H1 (cell line): ENCODE data around the gene ZNF432. TPM values are rescaled to one million over a fixed set of nuclear protein-coding genes. Genes with fewer than 3 reads are reported as not detected.

Source experiments
- ASH2L ChIP-seq: fragments of 200-600, 300-600 bp; sonication (generic); IDR thresholded peaks from one replicate; pipeline ENCODE4 v1.7.1; 2017; ENCODE audit warnings: low read length
- BCL11A ChIP-seq, 2 experiments: IDR thresholded peaks; one replicate each; pipeline ENCODE4 v1.6.1; 2011; ENCODE audit warnings: low read depth in 2 of 2, low read length in 2 of 2, mild to moderate bottlenecking in 2 of 2
- CREB1 ChIP-seq: IDR thresholded peaks from 2 replicates; pipeline ENCODE4 v1.6.1; 2012; ENCODE audit warnings: inconsistent platforms
- EP300 ChIP-seq, 2 experiments: IDR thresholded peaks; 1 replicate in 1 of 2; 2 replicates in 1 of 2; pipeline ENCODE4 v1.6.1; 2011 to 2012; ENCODE audit warnings: low read depth in 2 of 2, low read length in 2 of 2, mild to moderate bottlenecking in 2 of 2, borderline replicate concordance in 1 of 2, inconsistent platforms in 1 of 2, moderate library complexity in 1 of 2
- FOSL1 ChIP-seq: IDR thresholded peaks from 2 replicates; pipeline ENCODE4 v1.6.1; 2011; ENCODE audit warnings: mild to moderate bottlenecking, low read depth, low read length, moderate library complexity; ENCODE audit not compliant: insufficient read depth
- POLR2A ChIP-seq, 2 experiments: IDR thresholded peaks; 1 replicate in 1 of 2; 2 replicates in 1 of 2; pipeline ENCODE4 v1.6.1; 2011; ENCODE audit warnings: low read depth in 2 of 2, low read length in 2 of 2, mild to moderate bottlenecking in 2 of 2; ENCODE audit errors: control extremely low read depth in 1 of 2
- SP2 ChIP-seq: IDR thresholded peaks from 2 replicates; pipeline ENCODE4 v1.6.1; 2012; ENCODE audit warnings: mild to moderate bottlenecking, low read length, inconsistent platforms
- SP4 ChIP-seq: IDR thresholded peaks from 2 replicates; pipeline ENCODE4 v1.6.1; 2012; ENCODE audit warnings: low read length, inconsistent platforms
- TCF12 ChIP-seq: IDR thresholded peaks from 2 replicates; pipeline ENCODE4 v1.6.1; 2011; ENCODE audit warnings: low read depth, mild to moderate bottlenecking, low read length
- polyA plus RNA-seq, 7 experiments: library from polyadenylated mRNA; depleted of rRNA in 3 of 7; stranded (reverse) in 5 of 7; unstranded in 2 of 7; fragments of >200 nt in 5 of 7; fragments of 200-250 nt in 2 of 7; gene quantifications; 1 replicate in 5 of 7; 2 replicates in 1 of 7; 4 replicates in 1 of 7; pipeline versions ENCODE4 v1.2.1 to v1.2.3, GENCODE V29; 2011 to 2013; ENCODE audit warnings: missing spikeins in 2 of 7, mixed read lengths in 2 of 7
- total RNA-seq: library from RNA; stranded (reverse); fragmentation: NEBNext Ultra II Directional; extraction: Animal tissue kit (Norgen Biotek cat#: 25700); gene quantifications from 2 replicates; pipeline ENCODE4 v1.2.1, GENCODE V29; 2021
- TF ChIP-seq, protein P1 (sequence below): fragments of 300-600 bp; sonication (generic); IDR thresholded peaks from 2 replicates; pipeline ENCODE4 v1.7.1; 2012; ENCODE audit warnings: low read length, moderate library complexity, mild to moderate bottlenecking, inconsistent platforms; ENCODE audit not compliant: insufficient replicate concordance
- TF ChIP-seq, protein P2 (sequence below): IDR thresholded peaks from 2 replicates; pipeline ENCODE4 v1.6.1; 2012; ENCODE audit warnings: inconsistent platforms
- TF ChIP-seq, protein P3 (sequence below): IDR thresholded peaks from 2 replicates; pipeline ENCODE4 v1.6.1; 2011; ENCODE audit warnings: low read length, improper control_type of control experiment

ZNF432 gene
- total and polyA plus RNA-seq, 2 of the 8 experiments (the other 6 are each of a cell fraction or from before 2014, with no cell fraction given) = 2.0 to 8.3 TPM

DNA sequence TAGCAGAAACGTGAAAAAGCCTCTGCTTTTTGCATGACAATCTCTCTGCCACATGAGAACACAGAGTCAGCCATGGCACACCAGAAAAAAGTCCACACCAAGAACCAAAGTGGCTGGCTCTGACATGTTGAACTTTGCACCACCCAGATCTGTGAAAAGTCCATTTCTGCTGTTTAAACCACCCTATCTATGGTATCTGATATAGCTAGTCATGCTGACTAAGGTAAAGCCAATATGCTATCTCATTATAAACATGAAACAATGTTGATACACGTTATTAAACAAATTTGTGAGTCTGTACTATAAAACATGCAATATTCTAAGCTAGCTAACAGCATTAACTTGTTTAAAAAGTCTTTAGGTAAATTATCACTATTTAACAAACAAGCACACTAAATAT is 21.0 kb upstream of the ZNF432 start (continued):
- TF ChIP-seq, protein P1, sequence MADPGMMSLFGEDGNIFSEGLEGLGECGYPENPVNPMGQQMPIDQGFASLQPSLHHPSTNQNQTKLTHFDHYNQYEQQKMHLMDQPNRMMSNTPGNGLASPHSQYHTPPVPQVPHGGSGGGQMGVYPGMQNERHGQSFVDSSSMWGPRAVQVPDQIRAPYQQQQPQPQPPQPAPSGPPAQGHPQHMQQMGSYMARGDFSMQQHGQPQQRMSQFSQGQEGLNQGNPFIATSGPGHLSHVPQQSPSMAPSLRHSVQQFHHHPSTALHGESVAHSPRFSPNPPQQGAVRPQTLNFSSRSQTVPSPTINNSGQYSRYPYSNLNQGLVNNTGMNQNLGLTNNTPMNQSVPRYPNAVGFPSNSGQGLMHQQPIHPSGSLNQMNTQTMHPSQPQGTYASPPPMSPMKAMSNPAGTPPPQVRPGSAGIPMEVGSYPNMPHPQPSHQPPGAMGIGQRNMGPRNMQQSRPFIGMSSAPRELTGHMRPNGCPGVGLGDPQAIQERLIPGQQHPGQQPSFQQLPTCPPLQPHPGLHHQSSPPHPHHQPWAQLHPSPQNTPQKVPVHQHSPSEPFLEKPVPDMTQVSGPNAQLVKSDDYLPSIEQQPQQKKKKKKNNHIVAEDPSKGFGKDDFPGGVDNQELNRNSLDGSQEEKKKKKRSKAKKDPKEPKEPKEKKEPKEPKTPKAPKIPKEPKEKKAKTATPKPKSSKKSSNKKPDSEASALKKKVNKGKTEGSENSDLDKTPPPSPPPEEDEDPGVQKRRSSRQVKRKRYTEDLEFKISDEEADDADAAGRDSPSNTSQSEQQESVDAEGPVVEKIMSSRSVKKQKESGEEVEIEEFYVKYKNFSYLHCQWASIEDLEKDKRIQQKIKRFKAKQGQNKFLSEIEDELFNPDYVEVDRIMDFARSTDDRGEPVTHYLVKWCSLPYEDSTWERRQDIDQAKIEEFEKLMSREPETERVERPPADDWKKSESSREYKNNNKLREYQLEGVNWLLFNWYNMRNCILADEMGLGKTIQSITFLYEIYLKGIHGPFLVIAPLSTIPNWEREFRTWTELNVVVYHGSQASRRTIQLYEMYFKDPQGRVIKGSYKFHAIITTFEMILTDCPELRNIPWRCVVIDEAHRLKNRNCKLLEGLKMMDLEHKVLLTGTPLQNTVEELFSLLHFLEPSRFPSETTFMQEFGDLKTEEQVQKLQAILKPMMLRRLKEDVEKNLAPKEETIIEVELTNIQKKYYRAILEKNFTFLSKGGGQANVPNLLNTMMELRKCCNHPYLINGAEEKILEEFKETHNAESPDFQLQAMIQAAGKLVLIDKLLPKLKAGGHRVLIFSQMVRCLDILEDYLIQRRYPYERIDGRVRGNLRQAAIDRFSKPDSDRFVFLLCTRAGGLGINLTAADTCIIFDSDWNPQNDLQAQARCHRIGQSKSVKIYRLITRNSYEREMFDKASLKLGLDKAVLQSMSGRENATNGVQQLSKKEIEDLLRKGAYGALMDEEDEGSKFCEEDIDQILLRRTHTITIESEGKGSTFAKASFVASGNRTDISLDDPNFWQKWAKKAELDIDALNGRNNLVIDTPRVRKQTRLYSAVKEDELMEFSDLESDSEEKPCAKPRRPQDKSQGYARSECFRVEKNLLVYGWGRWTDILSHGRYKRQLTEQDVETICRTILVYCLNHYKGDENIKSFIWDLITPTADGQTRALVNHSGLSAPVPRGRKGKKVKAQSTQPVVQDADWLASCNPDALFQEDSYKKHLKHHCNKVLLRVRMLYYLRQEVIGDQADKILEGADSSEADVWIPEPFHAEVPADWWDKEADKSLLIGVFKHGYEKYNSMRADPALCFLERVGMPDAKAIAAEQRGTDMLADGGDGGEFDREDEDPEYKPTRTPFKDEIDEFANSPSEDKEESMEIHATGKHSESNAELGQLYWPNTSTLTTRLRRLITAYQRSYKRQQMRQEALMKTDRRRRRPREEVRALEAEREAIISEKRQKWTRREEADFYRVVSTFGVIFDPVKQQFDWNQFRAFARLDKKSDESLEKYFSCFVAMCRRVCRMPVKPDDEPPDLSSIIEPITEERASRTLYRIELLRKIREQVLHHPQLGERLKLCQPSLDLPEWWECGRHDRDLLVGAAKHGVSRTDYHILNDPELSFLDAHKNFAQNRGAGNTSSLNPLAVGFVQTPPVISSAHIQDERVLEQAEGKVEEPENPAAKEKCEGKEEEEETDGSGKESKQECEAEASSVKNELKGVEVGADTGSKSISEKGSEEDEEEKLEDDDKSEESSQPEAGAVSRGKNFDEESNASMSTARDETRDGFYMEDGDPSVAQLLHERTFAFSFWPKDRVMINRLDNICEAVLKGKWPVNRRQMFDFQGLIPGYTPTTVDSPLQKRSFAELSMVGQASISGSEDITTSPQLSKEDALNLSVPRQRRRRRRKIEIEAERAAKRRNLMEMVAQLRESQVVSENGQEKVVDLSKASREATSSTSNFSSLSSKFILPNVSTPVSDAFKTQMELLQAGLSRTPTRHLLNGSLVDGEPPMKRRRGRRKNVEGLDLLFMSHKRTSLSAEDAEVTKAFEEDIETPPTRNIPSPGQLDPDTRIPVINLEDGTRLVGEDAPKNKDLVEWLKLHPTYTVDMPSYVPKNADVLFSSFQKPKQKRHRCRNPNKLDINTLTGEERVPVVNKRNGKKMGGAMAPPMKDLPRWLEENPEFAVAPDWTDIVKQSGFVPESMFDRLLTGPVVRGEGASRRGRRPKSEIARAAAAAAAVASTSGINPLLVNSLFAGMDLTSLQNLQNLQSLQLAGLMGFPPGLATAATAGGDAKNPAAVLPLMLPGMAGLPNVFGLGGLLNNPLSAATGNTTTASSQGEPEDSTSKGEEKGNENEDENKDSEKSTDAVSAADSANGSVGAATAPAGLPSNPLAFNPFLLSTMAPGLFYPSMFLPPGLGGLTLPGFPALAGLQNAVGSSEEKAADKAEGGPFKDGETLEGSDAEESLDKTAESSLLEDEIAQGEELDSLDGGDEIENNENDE = no peak
- TF ChIP-seq CREB1 (no peak), BCL11A (IDR thresholded peaks at IDR 0.05; ENCODE audit: low read depth in 2 of 2, low read length in 2 of 2) (no peak), SP2 (no peak), FOSL1 (no peak), POLR2A (IDR thresholded peaks at IDR 0.05; ENCODE audit: control extremely low read depth in 1 of 2, low read depth in 2 of 2, low read length in 2 of 2) (no peak), ASH2L (no peak), TCF12 (no peak), EP300 (IDR thresholded peaks at IDR 0.05; ENCODE audit: borderline replicate concordance in 1 of 2, low read depth in 2 of 2, low read length in 2 of 2) (no peak), SP4 (no peak)
- TF ChIP-seq, protein P2, sequence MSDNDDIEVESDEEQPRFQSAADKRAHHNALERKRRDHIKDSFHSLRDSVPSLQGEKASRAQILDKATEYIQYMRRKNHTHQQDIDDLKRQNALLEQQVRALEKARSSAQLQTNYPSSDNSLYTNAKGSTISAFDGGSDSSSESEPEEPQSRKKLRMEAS = no peak
- TF ChIP-seq, protein P3, sequence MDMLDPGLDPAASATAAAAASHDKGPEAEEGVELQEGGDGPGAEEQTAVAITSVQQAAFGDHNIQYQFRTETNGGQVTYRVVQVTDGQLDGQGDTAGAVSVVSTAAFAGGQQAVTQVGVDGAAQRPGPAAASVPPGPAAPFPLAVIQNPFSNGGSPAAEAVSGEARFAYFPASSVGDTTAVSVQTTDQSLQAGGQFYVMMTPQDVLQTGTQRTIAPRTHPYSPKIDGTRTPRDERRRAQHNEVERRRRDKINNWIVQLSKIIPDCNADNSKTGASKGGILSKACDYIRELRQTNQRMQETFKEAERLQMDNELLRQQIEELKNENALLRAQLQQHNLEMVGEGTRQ = no peak
